Panc1 (cell line): ENCODE measurements around the gene PCK2. TPM values are rescaled to one million over a fixed set of nuclear protein-coding genes. Genes with fewer than 3 reads are reported as not detected.

Source experiments
- ATAC-seq: fragments of 200-7000 bp; cut with Tn5 transposase; 2 replicates; pipeline ENCODE4 v1.9.1; 2020; ENCODE audit warnings: mild to moderate bottlenecking, moderate library complexity
- BruUV-seq: library from RNA; stranded (reverse); fragments of 400-500 nt; replicated peaks from 2 replicates; lab custom pipeline; 2021; lab: Mats Ljungman, UMichigan
- CTCF ChIA-PET: fragments of 300-600 bp; sonication (Branson Sonifier 250); formaldehyde crosslinking; loops from one replicate; lab custom pipeline; 2022; ENCODE audit warnings: antibody characterized with exemption; lab: Charles Lee
- POLR2A ChIA-PET: fragments of 300-600 bp; sonication (Branson Sonifier 250); formaldehyde crosslinking; loops from one replicate; lab custom pipeline; 2022; ENCODE audit warnings: antibody characterized with exemption; lab: Charles Lee
- DNase-seq: peaks from one replicate; pipeline ENCODE4 v3.0.0-alpha.2; 2010; ENCODE audit warnings: low read depth, low spot score
- H3K27ac ChIP-seq: 2 replicates; pipeline ENCODE4 v1.5.1; 2011; ENCODE audit warnings: mild to moderate bottlenecking, low read length, inconsistent platforms
- H3K27me3 ChIP-seq: fragments of 200-500 bp; sonication (Bioruptor generic); 2 replicates; pipeline ENCODE4 v1.6.0; 2014; ENCODE audit warnings: low read length, inconsistent platforms; ENCODE audit not compliant: control insufficient read depth, insufficient read depth
- H3K36me3 ChIP-seq: fragments of 200-500 bp; sonication (Bioruptor generic); 2 replicates; pipeline ENCODE4 v1.5.1; 2014; ENCODE audit warnings: inconsistent platforms, mild to moderate bottlenecking, low read length, moderate library complexity; ENCODE audit not compliant: control insufficient read depth, insufficient read depth
- H3K4me1 ChIP-seq: 2 replicates; pipeline ENCODE4 v1.5.1; 2011; ENCODE audit warnings: inconsistent platforms, mild to moderate bottlenecking, low read length, moderate library complexity; ENCODE audit not compliant: control insufficient read depth, insufficient read depth
- H3K4me3 ChIP-seq, 2 experiments: 2 replicates each; pipeline ENCODE4 v1.5.1; 2011 to 2012; ENCODE audit warnings: low read depth in 2 of 2, low read length in 2 of 2, mild to moderate bottlenecking in 2 of 2, inconsistent platforms in 1 of 2, moderate library complexity in 1 of 2
- H3K9me3 ChIP-seq: fragments of 200-500 bp; sonication (Bioruptor generic); 2 replicates; pipeline ENCODE4 v1.5.1; 2014; ENCODE audit warnings: low read depth, mild to moderate bottlenecking, inconsistent platforms, low read length, moderate library complexity; ENCODE audit not compliant: control insufficient read depth, insufficient read depth
- POLR2AphosphoS5 ChIP-seq: IDR thresholded peaks from 2 replicates; pipeline ENCODE4 v1.6.1; 2012; ENCODE audit warnings: mild to moderate bottlenecking, low read depth, low read length, moderate library complexity
- SIN3A ChIP-seq: IDR thresholded peaks from 2 replicates; pipeline ENCODE4 v1.6.1; 2012; ENCODE audit warnings: low read depth, mild to moderate bottlenecking, low read length, moderate library complexity, borderline replicate concordance; ENCODE audit not compliant: insufficient read depth
- TCF7L2 ChIP-seq: IDR thresholded peaks from 2 replicates; pipeline ENCODE4 v1.6.1; 2011; ENCODE audit warnings: mild to moderate bottlenecking, low read depth, low read length, inconsistent platforms
- in situ Hi-C: cut with HindIII; loops from 2 replicates; pipeline ENCODE4 v1.10.0; 2016; ENCODE audit warnings: low sequenced_read_pairs, low pct_unique_long_range_greater_than_20kb
- intact Hi-C: fragments of 100-400 bp; cut with micrococcal nuclease; formaldehyde crosslinking; loops from one replicate; pipeline ENCODE4 v1.10.0; 2022; ENCODE audit not compliant: unreplicated experiment
- total RNA-seq: library from RNA; stranded (reverse); gene quantifications from one replicate; pipeline ENCODE4 v1.2.1, GENCODE V29; 2021; ENCODE audit not compliant: unreplicated experiment
- TF ChIP-seq, protein P1 (sequence below): fragments of 450-650 bp; IDR thresholded peaks from 2 replicates; pipeline ENCODE4 v1.5.1; 2017; ENCODE audit warnings: mild to moderate bottlenecking
- TF ChIP-seq, protein P2 (sequence below), 2 experiments: IDR thresholded peaks; 2 replicates each; pipeline ENCODE4 v1.6.1; 2011 to 2012; ENCODE audit warnings: low read depth in 2 of 2, control low read depth in 1 of 2, low read length in 1 of 2, mild to moderate bottlenecking in 1 of 2, moderate library complexity in 1 of 2; ENCODE audit not compliant: insufficient read depth in 1 of 2

Gene PCK2
- total RNA-seq, 1 experiment from 2014 or later: 24.5 TPM

DNA sequence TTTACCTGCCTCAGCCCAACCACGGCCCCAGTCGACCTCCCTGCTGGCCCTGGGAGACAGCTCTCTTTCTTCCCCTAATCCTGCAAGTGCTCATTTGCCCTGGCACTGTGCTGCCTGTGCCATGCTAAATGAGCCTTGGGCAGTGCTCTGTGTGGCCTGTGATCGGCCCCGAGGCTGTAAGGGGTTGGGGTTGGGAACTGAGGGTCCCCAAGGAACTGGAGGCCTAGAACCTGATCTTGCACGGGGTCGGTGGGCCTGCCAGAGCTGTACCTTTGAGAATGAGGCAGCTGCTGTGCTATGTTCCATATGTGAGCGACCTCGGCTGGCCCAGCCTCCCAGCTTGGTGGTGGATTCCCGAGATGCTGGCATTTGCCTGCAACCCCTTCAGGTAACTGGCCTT lies 56.0 kb downstream of the PCK2 start:
- ATAC-seq (no peak), DNase-seq (no peak)
- Histone ChIP-seq H3K4me3 (no peak overlapping the region), H3K9me3 (no peaks in the 10 kb centered on the region), H3K27me3 (no peaks in the 10 kb centered on the region), H3K4me1 (peaks cover 6% of the 10 kb centered on the region; the same call in 1 of the 2 replicates), H3K36me3 (peaks cover 6% of the 10 kb centered on the region), H3K27ac (no peak overlapping the region)
- BruUV-seq: no TSS peak
- no peak for TF ChIP-seq POLR2AphosphoS5
- no peak for TF ChIP-seq SIN3A
- no peak for TF ChIP-seq TCF7L2
- TF ChIP-seq, protein P1, sequence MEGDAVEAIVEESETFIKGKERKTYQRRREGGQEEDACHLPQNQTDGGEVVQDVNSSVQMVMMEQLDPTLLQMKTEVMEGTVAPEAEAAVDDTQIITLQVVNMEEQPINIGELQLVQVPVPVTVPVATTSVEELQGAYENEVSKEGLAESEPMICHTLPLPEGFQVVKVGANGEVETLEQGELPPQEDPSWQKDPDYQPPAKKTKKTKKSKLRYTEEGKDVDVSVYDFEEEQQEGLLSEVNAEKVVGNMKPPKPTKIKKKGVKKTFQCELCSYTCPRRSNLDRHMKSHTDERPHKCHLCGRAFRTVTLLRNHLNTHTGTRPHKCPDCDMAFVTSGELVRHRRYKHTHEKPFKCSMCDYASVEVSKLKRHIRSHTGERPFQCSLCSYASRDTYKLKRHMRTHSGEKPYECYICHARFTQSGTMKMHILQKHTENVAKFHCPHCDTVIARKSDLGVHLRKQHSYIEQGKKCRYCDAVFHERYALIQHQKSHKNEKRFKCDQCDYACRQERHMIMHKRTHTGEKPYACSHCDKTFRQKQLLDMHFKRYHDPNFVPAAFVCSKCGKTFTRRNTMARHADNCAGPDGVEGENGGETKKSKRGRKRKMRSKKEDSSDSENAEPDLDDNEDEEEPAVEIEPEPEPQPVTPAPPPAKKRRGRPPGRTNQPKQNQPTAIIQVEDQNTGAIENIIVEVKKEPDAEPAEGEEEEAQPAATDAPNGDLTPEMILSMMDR: no peak
- TF ChIP-seq, protein P2, sequence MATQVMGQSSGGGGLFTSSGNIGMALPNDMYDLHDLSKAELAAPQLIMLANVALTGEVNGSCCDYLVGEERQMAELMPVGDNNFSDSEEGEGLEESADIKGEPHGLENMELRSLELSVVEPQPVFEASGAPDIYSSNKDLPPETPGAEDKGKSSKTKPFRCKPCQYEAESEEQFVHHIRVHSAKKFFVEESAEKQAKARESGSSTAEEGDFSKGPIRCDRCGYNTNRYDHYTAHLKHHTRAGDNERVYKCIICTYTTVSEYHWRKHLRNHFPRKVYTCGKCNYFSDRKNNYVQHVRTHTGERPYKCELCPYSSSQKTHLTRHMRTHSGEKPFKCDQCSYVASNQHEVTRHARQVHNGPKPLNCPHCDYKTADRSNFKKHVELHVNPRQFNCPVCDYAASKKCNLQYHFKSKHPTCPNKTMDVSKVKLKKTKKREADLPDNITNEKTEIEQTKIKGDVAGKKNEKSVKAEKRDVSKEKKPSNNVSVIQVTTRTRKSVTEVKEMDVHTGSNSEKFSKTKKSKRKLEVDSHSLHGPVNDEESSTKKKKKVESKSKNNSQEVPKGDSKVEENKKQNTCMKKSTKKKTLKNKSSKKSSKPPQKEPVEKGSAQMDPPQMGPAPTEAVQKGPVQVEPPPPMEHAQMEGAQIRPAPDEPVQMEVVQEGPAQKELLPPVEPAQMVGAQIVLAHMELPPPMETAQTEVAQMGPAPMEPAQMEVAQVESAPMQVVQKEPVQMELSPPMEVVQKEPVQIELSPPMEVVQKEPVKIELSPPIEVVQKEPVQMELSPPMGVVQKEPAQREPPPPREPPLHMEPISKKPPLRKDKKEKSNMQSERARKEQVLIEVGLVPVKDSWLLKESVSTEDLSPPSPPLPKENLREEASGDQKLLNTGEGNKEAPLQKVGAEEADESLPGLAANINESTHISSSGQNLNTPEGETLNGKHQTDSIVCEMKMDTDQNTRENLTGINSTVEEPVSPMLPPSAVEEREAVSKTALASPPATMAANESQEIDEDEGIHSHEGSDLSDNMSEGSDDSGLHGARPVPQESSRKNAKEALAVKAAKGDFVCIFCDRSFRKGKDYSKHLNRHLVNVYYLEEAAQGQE (IDR thresholded peaks at IDR 0.05; ENCODE audit: insufficient read depth in 1 of 2, low read depth in 2 of 2, low read length in 1 of 2): no peak
- ChIA-PET POLR2A (no interaction called here), CTCF (interaction anchor here (0.9 kb wide), 1 partner anchor 59 kb away, joined by 3 read pairs; no protein-coding TSS in a partner anchor)
- in situ Hi-C loops (no loop called here), intact Hi-C loops (no loop called here)

DNA sequence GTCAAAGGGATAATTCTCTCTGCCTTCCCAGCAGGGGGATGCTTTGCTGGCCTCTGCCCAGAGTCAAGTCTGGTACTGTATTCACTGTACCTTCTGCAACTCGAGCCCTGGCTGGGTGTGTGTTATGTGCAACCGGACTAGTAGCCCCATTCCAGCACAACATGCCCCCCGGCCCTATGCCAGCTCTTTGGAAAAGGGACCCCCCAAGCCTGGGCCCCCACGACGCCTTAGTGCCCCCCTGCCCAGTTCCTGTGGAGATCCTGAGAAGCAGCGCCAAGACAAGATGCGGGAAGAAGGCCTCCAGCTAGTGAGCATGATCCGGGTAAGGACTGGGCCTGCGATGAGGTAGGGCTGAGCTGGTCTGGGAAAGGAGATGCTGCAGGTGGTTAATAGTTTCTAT lies 56.5 kb downstream of the PCK2 start:
- Histone ChIP-seq H3K36me3 (peaks cover 6% of the 10 kb centered on the region), H3K9me3 (no peaks in the 10 kb centered on the region), H3K4me3 (no peak overlapping the region), H3K4me1 (peaks cover 3% of the 10 kb centered on the region; the same call in 1 of the 2 replicates), H3K27ac (no peak overlapping the region), H3K27me3 (no peaks in the 10 kb centered on the region)
- CTCF ChIA-PET: interaction anchor here (0.7 to 0.9 kb wide), 2 partner anchors 41 to 60 kb away, joined by 3 to 15 read pairs; no protein-coding TSS in a partner anchor
- in situ Hi-C loops (no loop called here), intact Hi-C loops (no loop called here)
- TF ChIP-seq SIN3A: no peak
- no peak for TF ChIP-seq TCF7L2
- TF ChIP-seq POLR2AphosphoS5: no peak
- TF ChIP-seq, protein P1: no peak
- TF ChIP-seq, protein P2 (IDR thresholded peaks at IDR 0.05; ENCODE audit: insufficient read depth in 1 of 2, low read depth in 2 of 2, low read length in 1 of 2): no peak
- ATAC-seq: no peak
- no TSS peak for BruUV-seq
- POLR2A ChIA-PET: interaction anchor here (0.6 kb wide), 1 partner anchor 40 kb away, joined by 9 read pairs; no protein-coding TSS in a partner anchor
- no peak for DNase-seq
